ENCODE data around the gene ST8SIA2.

ST8SIA2 gene

DNA sequence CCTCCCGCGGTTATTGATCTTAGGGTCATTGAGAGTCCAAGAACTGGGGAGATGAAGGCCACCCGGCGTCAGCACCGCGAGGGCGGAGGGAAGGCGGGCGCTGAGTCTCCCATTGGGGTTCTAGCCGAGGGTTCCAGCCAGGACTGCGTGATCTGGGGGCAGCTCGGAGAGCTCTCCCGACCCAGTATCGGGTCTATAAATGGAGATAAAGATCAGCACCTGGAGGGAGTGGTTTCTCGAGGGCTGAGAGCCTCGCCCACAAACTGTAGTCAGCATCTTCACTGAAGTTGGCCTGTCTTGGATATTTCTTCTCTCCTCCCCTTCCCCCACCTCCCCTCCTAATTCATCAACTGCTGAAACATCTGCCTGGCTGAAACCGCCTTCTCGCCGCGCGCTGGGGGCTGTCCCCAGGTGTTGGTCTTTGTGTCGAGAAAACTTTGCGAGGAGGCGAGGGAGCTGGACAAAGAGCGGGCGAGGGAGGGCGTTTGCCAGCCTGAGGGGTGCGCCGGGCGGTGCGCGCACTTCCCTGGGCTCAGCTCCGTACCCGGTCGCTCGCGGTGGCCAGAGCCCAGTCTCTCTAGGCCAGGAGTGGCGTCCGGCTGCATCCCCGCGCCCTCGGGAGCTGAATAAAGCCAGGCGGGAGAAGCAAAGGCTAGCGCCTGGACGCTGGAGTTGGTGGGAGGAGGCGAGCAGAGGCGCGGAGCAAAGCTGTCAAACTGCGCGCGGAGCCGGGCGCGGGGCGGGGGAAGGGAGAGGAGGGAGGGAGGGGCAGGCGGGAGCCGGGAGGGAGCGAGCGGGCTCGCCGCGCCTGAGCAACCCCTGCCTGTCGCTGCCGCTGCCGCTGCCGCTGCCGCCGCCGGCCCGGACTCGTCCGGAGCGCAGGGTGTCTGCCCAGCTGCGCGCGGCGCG lies at the start of gene ST8SIA2:
Gene ST8SIA2, plus strand, starts transcription at position 811 of the 909 bp plus-strand sequence. CDS start 184 bp downstream, outside the sequence.
- no peak for DNase-seq (ENCODE audit: low read depth in 2 of 2)

- no peak for DNase-seq (ENCODE audit: low read depth in 2 of 2)
These were observed 49.6 kb upstream of the ST8SIA2 start for GRCh38 chr15:92343924-92344643.

GRCh38 chr15:92346063-92346462 lies 47.6 kb upstream of the ST8SIA2 start:
- no peak for DNase-seq (ENCODE audit: low read depth in 2 of 2)

DNA sequence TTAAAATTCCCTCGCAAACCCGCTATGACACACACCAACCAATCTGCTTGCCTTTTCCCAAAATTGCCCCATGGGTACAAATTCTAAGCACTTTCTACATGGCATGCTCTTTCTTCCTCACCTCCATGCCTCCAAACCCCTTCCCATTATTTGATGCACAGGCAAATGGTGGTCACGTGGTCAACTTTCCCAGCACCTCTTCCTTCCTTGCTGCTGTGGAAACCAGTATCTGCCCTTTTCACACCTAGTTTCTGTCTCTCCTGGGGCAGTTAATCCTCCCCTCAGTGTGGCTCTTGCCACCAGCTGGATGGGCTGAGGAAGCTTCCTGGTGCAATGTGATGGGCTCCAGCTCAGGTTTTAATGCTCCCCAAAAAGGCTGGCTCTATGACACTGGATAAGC lies 38.4 kb upstream of the ST8SIA2 start:
- no peak for DNase-seq (ENCODE audit: low read depth in 2 of 2)

- no peak for DNase-seq (ENCODE audit: low read depth in 2 of 2)
These were observed 32.2 kb upstream of the ST8SIA2 start for GRCh38 chr15:92361321-92362000.

GRCh38 chr15:92362001-92362350 lies 31.7 kb upstream of the ST8SIA2 start:
- no peak for DNase-seq (ENCODE audit: low read depth in 2 of 2)

GRCh38 chr15:92365084-92365483 lies 28.6 kb upstream of the ST8SIA2 start:
- DNase-seq (ENCODE audit: low read depth in 2 of 2), result no peak

GRCh38 chr15:92365906-92366305 lies 27.8 kb upstream of the ST8SIA2 start:
- DNase-seq (ENCODE audit: low read depth in 2 of 2), result no peak

- DNase-seq (ENCODE audit: low read depth in 2 of 2), result no peak
These were observed 27.3 kb upstream of the ST8SIA2 start for GRCh38 chr15:92366381-92366780.

GRCh38 chr15:92375057-92375456 lies 18.6 kb upstream of the ST8SIA2 start:
- no peak for DNase-seq (ENCODE audit: low read depth in 2 of 2)

- DNase-seq (ENCODE audit: low read depth in 2 of 2), result no peak
These were observed 17.6 kb upstream of the ST8SIA2 start for GRCh38 chr15:92376109-92376508.

GRCh38 chr15:92377083-92377789 lies 16.4 kb upstream of the ST8SIA2 start:
- no peak for DNase-seq (ENCODE audit: low read depth in 2 of 2)

DNA sequence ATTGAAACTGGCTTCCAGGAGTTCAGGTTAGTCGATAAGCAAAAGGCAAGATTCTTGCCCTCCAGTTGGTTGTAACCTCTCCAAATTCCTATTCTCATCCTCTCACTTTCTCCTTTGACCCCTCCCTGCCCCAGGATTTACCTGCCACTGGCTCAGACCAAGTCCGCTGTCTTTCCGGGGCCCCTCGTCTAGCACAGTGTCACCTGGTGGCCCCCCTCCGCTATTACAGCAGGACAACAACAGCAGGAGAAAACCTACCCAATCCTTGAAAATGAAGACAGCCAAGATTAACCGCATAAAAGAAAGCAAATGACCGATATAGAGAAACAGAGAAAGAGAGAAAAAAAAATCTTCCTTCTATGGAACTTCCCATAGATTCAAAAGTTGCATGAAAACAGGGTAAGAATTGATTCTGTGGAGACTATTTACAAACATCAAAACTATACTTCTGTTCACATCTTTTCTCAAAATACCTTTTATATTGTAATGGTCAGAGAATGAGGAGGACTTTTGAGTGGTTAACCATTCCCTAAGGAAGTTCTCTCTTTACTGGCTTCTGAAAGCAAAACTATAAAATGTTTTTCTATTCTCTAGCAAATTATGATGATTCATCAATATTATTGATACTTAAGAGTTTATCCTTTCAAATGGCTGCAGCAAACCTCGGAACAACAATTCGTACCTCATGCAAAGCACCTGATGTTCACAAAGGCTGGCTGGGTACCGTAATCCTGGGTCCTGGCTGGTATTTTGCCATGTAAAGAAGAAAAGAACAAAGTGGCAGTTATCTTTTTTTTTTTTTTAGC lies 10.0 kb upstream of the ST8SIA2 start:
- no peak for DNase-seq (ENCODE audit: low read depth in 2 of 2)

GRCh38 chr15:92384381-92384780 lies 9.3 kb upstream of the ST8SIA2 start:
- no peak for DNase-seq (ENCODE audit: low read depth in 2 of 2)

- DNase-seq (ENCODE audit: low read depth in 2 of 2), result no peak
These were observed 8.6 kb upstream of the ST8SIA2 start for GRCh38 chr15:92385096-92385495.

DNA sequence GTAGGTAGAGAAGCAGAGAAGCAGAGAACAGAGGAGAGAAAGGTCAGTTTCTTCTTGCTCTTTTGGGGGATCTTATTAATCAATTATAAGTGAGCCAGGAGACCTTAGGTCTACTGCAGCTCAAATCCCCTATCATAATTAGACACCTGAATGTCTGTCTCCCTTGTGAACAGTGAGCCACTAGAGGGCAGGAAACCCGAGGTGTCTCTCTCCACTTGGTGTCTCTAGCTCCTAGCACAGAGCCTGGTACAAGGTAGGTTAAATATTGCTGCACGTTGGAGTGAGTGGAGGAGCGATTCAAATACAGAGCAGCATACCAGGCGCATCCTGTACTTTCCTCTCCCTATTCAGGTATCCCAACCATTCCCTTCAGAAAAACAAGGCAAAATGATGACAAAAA lies 2.0 kb upstream of the ST8SIA2 start:
- no peak for DNase-seq (ENCODE audit: low read depth in 2 of 2)

GRCh38 chr15:92392462-92392861 lies 1.2 kb upstream of the ST8SIA2 start:
- no peak for DNase-seq (ENCODE audit: low read depth in 2 of 2)

- DNase-seq (ENCODE audit: low read depth in 2 of 2), result no peak
These were observed 263 bp downstream of the ST8SIA2 start for GRCh38 chr15:92393980-92394308.

GRCh38 chr15:92394309-92395097 lies 822 bp downstream of the ST8SIA2 start:
- DNase-seq (ENCODE audit: low read depth in 2 of 2), result no peak

GRCh38 chr15:92395098-92395635 lies 1.5 kb downstream of the ST8SIA2 start:
- DNase-seq (ENCODE audit: low read depth in 2 of 2), result no peak
